Esophagus muscularis mucosa (tissue), 4 donors: ENCODE data around the gene SLC39A8. TPM values are rescaled to one million over a fixed set of nuclear protein-coding genes. Genes with fewer than 3 reads are reported as not detected.
"Not testable (repeated sequence)": the region's sequence is repeated elsewhere in the genome, so short reads cannot be mapped to it uniquely, and the experiment has no call there.

Experiments
- DNase-seq: peaks from one replicate; pipeline ENCODE4 v3.0.0-alpha.2; 2017; ENCODE audit errors: extremely low spot score
- H3K27ac ChIP-seq, 4 donors: fragments of 200-600 bp; sonication (generic); replicated peaks in 1 of 4; 1 replicate in 3 of 4; 2 replicates in 1 of 4; pipeline ENCODE4 v1.5.1; 2016 to 2019; ENCODE audit warnings: mild to moderate bottlenecking in 1 of 4
- H3K27me3 ChIP-seq, 4 donors: fragments of 200-600 bp; sonication (generic); one replicate each; pipeline versions ENCODE4 v1.5.1 to v1.6.0; 2016 to 2019
- H3K36me3 ChIP-seq, 4 donors: fragments of 200-600 bp; sonication (generic); one replicate each; pipeline ENCODE4 v1.5.1; 2016 to 2019
- H3K4me1 ChIP-seq, 4 donors: fragments of 200-600 bp; sonication (generic); one replicate each; pipeline ENCODE4 v1.5.1; 2016 to 2019
- H3K4me3 ChIP-seq, 4 donors: fragments of 200-600 bp; sonication (generic); 1 replicate in 2 of 4; 2 replicates in 2 of 4; pipeline ENCODE4 v1.5.1; 2016 to 2019; ENCODE audit warnings: mild to moderate bottlenecking in 4 of 4, moderate library complexity in 1 of 4
- H3K9me3 ChIP-seq, 4 donors: fragments of 200-600 bp; sonication (generic); 1 replicate in 3 of 4; 2 replicates in 1 of 4; pipeline ENCODE4 v1.5.1; 2016 to 2019
- CTCF ChIP-seq, 3 experiments: fragments of 200-600 bp in 2 of 3; fragments of 450-650 bp in 1 of 3; sonication (generic) in 2 of 3; IDR thresholded peaks; one replicate each; pipeline ENCODE4 v1.5.1; 2017 to 2019; ENCODE audit warnings: antibody characterized with exemption in 3 of 3, mild to moderate bottlenecking in 2 of 3, moderate library complexity in 1 of 3
- EP300 ChIP-seq: sonication (generic); formaldehyde crosslinking; IDR thresholded peaks from one replicate; pipeline ENCODE4 v1.6.1; 2017; ENCODE audit warnings: antibody characterized with exemption
- POLR2A ChIP-seq: fragments of 450-650 bp; IDR thresholded peaks from one replicate; pipeline ENCODE4 v1.6.1; 2017; ENCODE audit warnings: antibody characterized with exemption, moderate library complexity, mild to moderate bottlenecking, low read depth
- POLR2AphosphoS5 ChIP-seq, 2 donors: sonication (generic); formaldehyde crosslinking; IDR thresholded peaks; one replicate each; pipeline ENCODE4 v1.6.1; 2017; ENCODE audit warnings: antibody characterized with exemption in 2 of 2
- WGBS: methylation state at CpG from one replicate; pipeline ENCODE4 v1.1.5; 2018; 5-methylcytosine and 5-hydroxymethylcytosine counted together
- intact Hi-C: fragments of 100-400 bp; cut with DNase I; formaldehyde crosslinking; loops from one replicate; pipeline ENCODE4 v1.15.1; 2023
- total RNA-seq, 4 donors: library from RNA; depleted of rRNA; stranded (reverse); fragments of >200 nt; gene quantifications; one replicate each; pipeline versions ENCODE4 v1.1.0 to v1.2.1, GENCODE V29; 2016

Gene SLC39A8
- total RNA-seq, 4 donors from 2014 or later = 4.0 to 6.6 (median 6.0) TPM

GRCh38 chr4:102252171-102252570 lies 93.1 kb downstream of the SLC39A8 start:
- no peak overlapping the region for H3K27ac ChIP-seq
- no peaks in the 10 kb centered on the region for H3K9me3 ChIP-seq
- no peak for TF ChIP-seq CTCF (IDR thresholded peaks at IDR 0.05)
- no peak for TF ChIP-seq POLR2AphosphoS5 (IDR thresholded peaks at IDR 0.05)
- TF ChIP-seq POLR2A = no peak
- TF ChIP-seq EP300 = no peak
- no peaks in the 10 kb centered on the region for H3K27me3 ChIP-seq
- intact Hi-C loops = no loop called here
- no peak overlapping the region for H3K4me3 ChIP-seq
- H3K36me3 ChIP-seq = no peaks in the 10 kb centered on the region
- H3K4me1 ChIP-seq = no peaks in the 10 kb centered on the region
- WGBS = 71% methylated on average over 2 of the region's 2 CpGs
- DNase-seq = no peak

DNA sequence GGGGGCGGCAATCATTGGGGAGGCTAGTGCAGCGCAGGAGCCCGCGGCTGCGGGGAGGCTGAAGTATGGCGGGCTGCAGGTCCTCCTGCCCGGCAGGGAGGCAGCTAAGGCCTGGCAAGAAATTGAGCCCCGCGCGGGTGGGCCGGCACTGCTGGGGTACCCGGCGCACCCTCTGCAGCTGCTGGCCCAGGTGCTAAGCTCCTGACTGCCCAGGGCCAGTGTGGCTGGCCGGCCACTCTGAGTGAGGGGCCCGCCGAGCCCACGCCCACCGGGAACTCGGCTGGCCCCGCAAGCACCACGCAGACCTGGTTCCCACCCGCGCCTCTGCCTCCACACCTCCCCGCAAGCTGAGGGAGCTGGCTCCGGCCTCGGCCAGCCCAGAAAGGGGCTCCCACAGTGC lies 94.9 kb downstream of the SLC39A8 start:
- Histone ChIP-seq H3K4me1 (no peaks in the 10 kb centered on the region), H3K27me3 (no peaks in the 10 kb centered on the region), H3K36me3 (no peaks in the 10 kb centered on the region), H3K4me3 (no peak overlapping the region), H3K27ac (no peak overlapping the region), H3K9me3 (no peaks in the 10 kb centered on the region)
- 100% methylated on average over 2 of the region's 26 CpGs for WGBS
- intact Hi-C loops = no loop called here
- DNase-seq = peak; percentile 17
- TF ChIP-seq CTCF (IDR thresholded peaks at IDR 0.05) (no peak), POLR2A (no peak), EP300 (no peak), POLR2AphosphoS5 (IDR thresholded peaks at IDR 0.05) (no peak)

GRCh38 chr4:102247041-102247440 lies 98.2 kb downstream of the SLC39A8 start:
- intact Hi-C loops = no loop called here
- Histone ChIP-seq H3K9me3 (peaks cover 0 to 7% (median 3%) of the 10 kb centered on the region in 4 donors), H3K27ac (no peak overlapping the region), H3K27me3 (no peaks in the 10 kb centered on the region), H3K4me3 (no peak overlapping the region), H3K4me1 (no peaks in the 10 kb centered on the region), H3K36me3 (no peaks in the 10 kb centered on the region)
- DNase-seq = no peak
- TF ChIP-seq EP300 (no peak), POLR2A (no peak), CTCF (IDR thresholded peaks at IDR 0.05) (no peak), POLR2AphosphoS5 (IDR thresholded peaks at IDR 0.05) (no peak)
- 60% methylated on average over 1 of the region's 1 CpG for WGBS

DNA sequence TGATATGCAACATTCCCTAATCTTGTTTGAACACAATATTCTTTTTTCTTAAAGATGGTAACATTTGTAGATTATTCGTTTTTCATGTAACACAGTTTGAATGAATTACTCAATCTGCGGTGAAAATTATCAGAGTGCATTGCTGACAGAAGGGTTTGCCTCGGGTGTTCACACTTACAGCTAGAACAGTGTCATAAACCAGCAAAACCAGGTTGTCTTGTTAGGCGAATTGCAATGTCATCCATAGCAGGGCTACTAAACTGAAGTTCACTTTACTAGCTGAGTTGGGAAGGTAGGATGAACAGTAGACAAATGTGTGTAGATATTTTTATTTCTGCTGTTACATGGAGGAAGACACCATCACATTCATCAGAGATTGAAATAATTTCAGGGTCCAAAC lies 98.9 kb downstream of the SLC39A8 start:
- Histone ChIP-seq H3K9me3 (peaks cover 0 to 7% (median 3%) of the 10 kb centered on the region in 4 donors), H3K27ac (no peak overlapping the region), H3K4me3 (no peak overlapping the region), H3K4me1 (no peaks in the 10 kb centered on the region), H3K36me3 (no peaks in the 10 kb centered on the region), H3K27me3 (no peaks in the 10 kb centered on the region)
- intact Hi-C loops = no loop called here
- DNase-seq = no peak
- 88% methylated on average over 4 of the region's 4 CpGs for WGBS
- TF ChIP-seq CTCF (IDR thresholded peaks at IDR 0.05) (no peak), POLR2AphosphoS5 (IDR thresholded peaks at IDR 0.05) (no peak), EP300 (no peak), POLR2A (no peak)

- H3K27me3 ChIP-seq = no peaks in the 10 kb centered on the region
- H3K4me3 ChIP-seq = no peak overlapping the region
- 96% methylated on average over 5 of the region's 23 CpGs for WGBS
- intact Hi-C loops = no loop called here
- no peaks in the 10 kb centered on the region for H3K36me3 ChIP-seq
- peaks cover 0 to 7% (median 3%) of the 10 kb centered on the region in 4 donors for H3K9me3 ChIP-seq
- no peak overlapping the region for H3K27ac ChIP-seq
- no peak for DNase-seq
- no peaks in the 10 kb centered on the region for H3K4me1 ChIP-seq
- TF ChIP-seq EP300 (no peak), CTCF (IDR thresholded peaks at IDR 0.05) (no peak), POLR2A (no peak), POLR2AphosphoS5 (IDR thresholded peaks at IDR 0.05) (no peak)
Observed at GRCh38 chr4:102244878-102245535, 100.3 kb downstream of the SLC39A8 start.

DNA sequence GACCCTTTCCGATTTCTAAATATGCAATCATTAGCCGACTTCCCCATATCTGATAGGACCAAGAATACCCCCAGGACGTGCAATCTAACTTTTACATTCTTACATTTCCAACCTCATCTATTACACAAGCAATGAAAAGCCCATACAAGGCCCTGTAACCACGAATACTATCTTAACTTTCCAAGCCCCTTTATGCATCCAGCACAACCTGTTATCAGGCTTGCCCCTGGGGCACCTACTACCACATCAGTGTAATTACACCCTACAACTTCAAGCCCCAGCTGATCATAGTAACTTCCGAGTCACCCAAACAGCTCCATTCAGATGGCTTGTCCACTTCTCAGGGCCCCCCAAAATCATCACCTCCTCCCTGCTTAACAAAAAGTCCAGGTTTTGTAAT lies 102.0 kb downstream of the SLC39A8 start:
- intact Hi-C loops, H3K27me3 ChIP-seq, H3K4me3 ChIP-seq, H3K4me1 ChIP-seq, H3K36me3 ChIP-seq, H3K9me3 ChIP-seq, H3K27ac ChIP-seq, DNase-seq: not testable (repeated sequence)
- WGBS = 75% methylated on average over 5 of the region's 5 CpGs
